SH-SY5Y (cell line): ENCODE results near the gene BTBD9.

Experiments
- GATA2 ChIP-seq: IDR thresholded peaks from 2 replicates; pipeline ENCODE4 v1.6.1; 2011; ENCODE audit warnings: mild to moderate bottlenecking, low read depth, low read length
- GATA3 ChIP-seq: IDR thresholded peaks from 2 replicates; pipeline ENCODE4 v1.6.1; 2011; ENCODE audit warnings: low read depth, mild to moderate bottlenecking, low read length, moderate library complexity

BTBD9 gene

GRCh38 chr6:38157905-38158304, 481.8 kb downstream of the BTBD9 start:
- TF ChIP-seq GATA3 (no peak), GATA2 (no peak)

GRCh38 chr6:38156818-38157565, 482.7 kb downstream of the BTBD9 start:
- TF ChIP-seq GATA3 = no peak
- no peak for TF ChIP-seq GATA2

DNA sequence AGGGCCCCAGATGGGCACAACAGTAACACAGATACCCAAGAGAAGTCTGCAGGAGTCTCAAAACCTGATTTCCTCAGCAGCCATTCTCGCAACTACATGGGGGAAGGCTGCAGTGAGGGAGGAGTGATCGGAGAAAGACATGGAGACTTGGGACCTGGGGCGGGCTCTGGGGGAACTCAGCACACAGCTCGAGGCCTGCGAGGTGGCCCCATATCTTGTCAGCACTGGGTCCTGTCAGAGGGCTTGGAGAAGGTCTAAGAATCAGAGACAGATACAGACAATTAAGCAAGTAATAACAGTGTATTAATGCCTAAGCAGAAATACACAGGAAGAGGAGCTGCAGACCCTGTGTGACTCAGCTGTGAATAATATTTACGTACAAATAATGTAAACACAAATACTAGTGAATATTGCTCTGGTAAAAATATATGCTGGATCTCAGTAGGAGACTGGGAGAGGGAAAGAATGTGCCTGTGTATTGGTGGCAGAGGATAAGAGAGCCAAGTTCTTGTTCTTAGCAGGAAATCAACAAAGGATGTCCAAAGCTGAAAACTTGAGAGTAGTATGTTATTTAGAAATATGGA, 484.0 kb downstream of the BTBD9 start:
- TF ChIP-seq GATA2 = no peak
- no peak for TF ChIP-seq GATA3

- TF ChIP-seq GATA3 (no peak), GATA2 (no peak)
These were observed 484.6 kb downstream of the BTBD9 start for GRCh38 chr6:38155144-38155543.

- TF ChIP-seq GATA2 (no peak), GATA3 (no peak)
These were observed 485.0 kb downstream of the BTBD9 start for GRCh38 chr6:38154731-38155130.

DNA sequence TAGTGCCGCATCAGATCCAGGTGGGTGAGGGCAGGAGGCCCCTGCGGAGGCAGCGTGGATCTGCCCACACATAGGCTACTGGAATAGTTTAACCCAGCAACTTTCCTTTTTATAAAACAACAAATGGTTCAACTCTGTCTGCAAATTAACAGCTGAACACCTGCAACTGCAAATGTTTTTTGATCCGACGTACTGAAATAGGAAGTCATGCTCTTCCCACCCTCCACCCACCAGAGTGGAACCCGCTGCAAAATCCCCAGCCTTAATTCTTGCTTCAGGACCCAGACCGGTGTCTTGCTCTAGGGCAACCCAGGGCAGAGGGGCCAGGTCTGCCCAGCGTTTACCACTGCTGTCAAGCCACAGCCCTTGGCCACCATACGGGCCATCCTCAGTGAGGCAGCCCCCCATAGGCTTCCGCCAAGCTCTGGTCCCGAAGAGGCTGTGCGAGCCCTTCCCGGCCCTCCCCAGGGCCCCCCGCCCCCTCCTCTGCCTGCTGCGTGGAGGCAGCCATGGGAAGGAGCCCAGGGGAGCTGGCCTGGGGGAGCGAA, 485.9 kb downstream of the BTBD9 start:
- TF ChIP-seq GATA2 (no peak), GATA3 (no peak)

GRCh38 chr6:38153076-38153797, 486.5 kb downstream of the BTBD9 start:
- no peak for TF ChIP-seq GATA2
- TF ChIP-seq GATA3 = no peak

- TF ChIP-seq GATA2 (no peak), GATA3 (no peak)
These were observed 487.1 kb downstream of the BTBD9 start for GRCh38 chr6:38152620-38153019.

- TF ChIP-seq GATA2 (no peak), GATA3 (no peak)
These were observed 487.9 kb downstream of the BTBD9 start for GRCh38 chr6:38151580-38152500.

DNA sequence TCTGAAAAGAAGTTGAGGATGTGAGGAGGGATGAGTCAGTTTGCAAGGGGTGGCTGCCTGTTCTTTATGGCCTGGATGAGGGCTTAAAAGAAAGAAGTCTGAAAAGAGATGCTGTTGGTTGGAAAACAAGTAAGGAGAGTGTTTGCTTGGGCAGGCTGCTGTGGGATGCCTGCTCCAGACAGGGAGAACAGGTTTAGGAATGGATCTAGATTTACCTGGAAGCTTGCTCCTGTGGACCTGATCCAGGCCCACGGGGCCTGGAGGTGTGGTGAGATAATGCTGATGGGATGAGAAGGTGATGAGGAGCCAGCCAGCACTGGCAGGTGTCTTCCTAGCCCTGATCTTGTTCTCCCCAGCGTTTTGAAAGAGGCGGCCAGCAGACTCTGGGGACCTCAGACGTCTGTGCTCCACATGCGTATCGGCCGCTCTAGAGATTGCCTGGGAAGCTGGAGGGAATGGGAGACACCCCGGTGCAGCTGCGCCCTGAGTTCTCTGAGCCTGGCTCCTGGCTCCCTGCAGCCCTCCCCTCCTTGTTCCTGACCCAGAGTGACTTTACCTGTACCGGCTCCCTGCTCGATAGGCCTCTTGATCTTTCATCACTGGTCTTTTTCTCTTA, 488.9 kb downstream of the BTBD9 start:
- TF ChIP-seq GATA2 (no peak), GATA3 (no peak)

- TF ChIP-seq GATA2 (no peak), GATA3 (no peak)
These were observed 489.7 kb downstream of the BTBD9 start for GRCh38 chr6:38150021-38150420.

DNA sequence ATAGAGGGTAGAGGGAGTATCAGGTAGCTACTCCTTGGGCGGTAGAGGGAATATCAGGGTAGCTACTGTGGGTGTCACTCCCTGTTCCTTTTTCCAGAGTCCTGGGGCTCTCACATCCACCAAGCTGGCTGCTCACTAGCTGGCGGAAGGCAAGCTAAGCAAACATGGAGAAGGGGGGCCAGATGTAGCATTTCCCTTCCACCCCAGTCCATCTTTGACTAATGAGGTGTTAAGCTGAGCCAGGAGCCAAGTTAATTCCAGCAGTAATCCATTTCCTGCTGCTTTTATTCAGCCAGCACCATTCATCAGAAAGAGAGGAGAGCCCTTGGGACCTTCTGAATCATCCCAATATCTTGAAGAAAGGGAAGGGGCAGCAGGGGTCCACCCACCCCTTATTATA, 490.2 kb downstream of the BTBD9 start:
- no peak for TF ChIP-seq GATA2
- TF ChIP-seq GATA3 = no peak

DNA sequence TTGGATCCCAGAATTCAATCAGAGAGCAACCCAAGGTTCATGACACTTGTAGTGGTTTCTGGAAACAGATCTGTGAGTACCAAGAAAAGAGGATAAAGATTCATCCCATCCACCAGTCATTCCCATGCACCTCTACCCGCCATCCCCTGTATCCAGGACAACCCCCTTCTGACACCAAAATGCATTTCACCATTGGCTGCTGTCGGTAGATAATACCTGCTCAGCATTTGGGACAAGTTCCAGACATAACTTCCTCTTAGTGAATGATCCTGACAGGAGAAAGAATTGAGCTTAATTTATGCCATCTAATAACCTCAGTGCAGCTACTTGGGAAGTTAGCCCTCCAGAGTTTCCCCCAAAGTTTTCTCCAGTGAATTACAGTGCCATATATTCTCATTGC, 491.1 kb downstream of the BTBD9 start:
- TF ChIP-seq GATA3 (no peak), GATA2 (no peak)
